Measurements from ENCODE around the gene CHCHD6. TPM values are rescaled to one million over a fixed set of nuclear protein-coding genes. Genes with fewer than 3 reads are reported as not detected.

CHCHD6 gene
- polyA plus RNA-seq, 2 donors: 7.0 to 11.9 TPM

DNA sequence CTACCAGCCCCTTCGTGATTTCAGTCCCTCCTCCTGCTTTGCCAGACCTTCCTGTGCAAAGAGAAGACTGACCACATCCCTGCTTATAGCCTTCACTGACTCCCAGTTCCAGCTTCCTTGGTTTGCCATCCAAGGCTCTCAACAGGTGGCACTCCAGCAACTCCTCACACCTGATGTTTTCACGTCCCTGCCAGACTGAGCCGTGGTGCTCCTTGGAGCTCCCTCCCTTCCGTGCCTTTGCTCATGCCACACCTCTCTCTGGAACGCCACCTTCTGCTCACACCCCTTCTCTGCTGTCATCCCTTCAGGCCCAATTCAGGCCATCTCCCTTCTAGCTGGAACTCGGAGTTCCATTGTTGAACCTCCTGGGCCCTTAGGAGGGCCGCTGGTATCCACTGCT, 12.0 kb downstream of the CHCHD6 start:
- H3K9me3 ChIP-seq (ENCODE audit: control insufficient read depth in 2 of 2, insufficient read depth in 1 of 2, low read depth in 1 of 2, low read length in 1 of 2): no peaks in the 10 kb centered on the region
- 80 to 82% methylated on average over 7 of the region's 7 CpGs for WGBS, 2 donors
- H3K4me3 ChIP-seq (ENCODE audit: low read depth in 1 of 2, low read length in 2 of 2): no peak overlapping the region
- H3K27me3 ChIP-seq (ENCODE audit: control insufficient read depth in 1 of 2, insufficient read depth in 2 of 2, low read length in 2 of 2): no peaks in the 10 kb centered on the region
- H3K27ac ChIP-seq (ENCODE audit: low read depth in 2 of 2, low read length in 1 of 2): no peak overlapping the region
- H3K36me3 ChIP-seq (ENCODE audit: control insufficient read depth in 2 of 2, insufficient read depth in 2 of 2, low read length in 1 of 2): no peaks in the 10 kb centered on the region
- no peaks in the 10 kb centered on the region for H3K4me1 ChIP-seq (ENCODE audit: control insufficient read depth in 2 of 2, insufficient read depth in 2 of 2, low read length in 1 of 2)

GRCh38 chr3:126718561-126719445, 14.8 kb downstream of the CHCHD6 start:
- Histone ChIP-seq H3K4me1 (ENCODE audit: control insufficient read depth in 2 of 2, insufficient read depth in 2 of 2, low read length in 1 of 2) (peaks cover 0 to 2% of the 10 kb centered on the region in 2 donors), H3K27me3 (ENCODE audit: control insufficient read depth in 1 of 2, insufficient read depth in 2 of 2, low read length in 2 of 2) (no peaks in the 10 kb centered on the region), H3K36me3 (ENCODE audit: control insufficient read depth in 2 of 2, insufficient read depth in 2 of 2, low read length in 1 of 2) (no peaks in the 10 kb centered on the region), H3K27ac (ENCODE audit: low read depth in 2 of 2, low read length in 1 of 2) (no peak overlapping the region), H3K9me3 (ENCODE audit: control insufficient read depth in 2 of 2, insufficient read depth in 1 of 2, low read depth in 1 of 2, low read length in 1 of 2) (no peaks in the 10 kb centered on the region), H3K4me3 (ENCODE audit: low read depth in 1 of 2, low read length in 2 of 2) (no peak overlapping the region)
- 73 to 78% methylated on average over 20 of the region's 20 CpGs for WGBS, 2 donors

DNA sequence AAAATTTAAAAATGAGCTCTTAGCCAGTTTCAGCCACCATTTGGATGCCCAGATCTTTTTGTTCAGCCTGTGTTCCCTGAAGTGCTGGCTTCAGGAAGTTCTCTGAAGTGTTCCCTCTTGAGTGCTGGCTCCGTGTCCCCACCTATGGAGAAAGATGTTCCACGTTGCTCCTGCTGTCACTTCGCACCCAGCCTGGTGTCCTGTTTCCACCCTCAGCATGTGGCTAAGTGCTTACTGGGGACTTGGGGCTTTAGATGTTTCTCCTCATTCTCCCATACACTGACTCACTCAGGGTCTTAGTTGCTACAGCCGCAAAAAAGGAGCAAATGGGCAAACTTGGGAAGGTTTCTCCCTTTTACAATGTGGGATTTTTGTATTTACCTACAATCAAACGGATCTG, 16.6 kb downstream of the CHCHD6 start:
- H3K36me3 ChIP-seq (ENCODE audit: control insufficient read depth in 2 of 2, insufficient read depth in 2 of 2, low read length in 1 of 2): no peaks in the 10 kb centered on the region
- no peaks in the 10 kb centered on the region for H3K27me3 ChIP-seq (ENCODE audit: control insufficient read depth in 1 of 2, insufficient read depth in 2 of 2, low read length in 2 of 2)
- WGBS, 2 donors: 87 to 88% methylated on average over 5 of the region's 5 CpGs
- H3K4me1 ChIP-seq (ENCODE audit: control insufficient read depth in 2 of 2, insufficient read depth in 2 of 2, low read length in 1 of 2): peaks cover 0 to 2% of the 10 kb centered on the region in 2 donors
- H3K9me3 ChIP-seq (ENCODE audit: control insufficient read depth in 2 of 2, insufficient read depth in 1 of 2, low read depth in 1 of 2, low read length in 1 of 2): no peaks in the 10 kb centered on the region
- H3K27ac ChIP-seq (ENCODE audit: low read depth in 2 of 2, low read length in 1 of 2): no peak overlapping the region
- H3K4me3 ChIP-seq (ENCODE audit: low read depth in 1 of 2, low read length in 2 of 2): no peak overlapping the region

GRCh38 chr3:126721246-126721645, 17.2 kb downstream of the CHCHD6 start:
- Histone ChIP-seq H3K36me3 (ENCODE audit: control insufficient read depth in 2 of 2, insufficient read depth in 2 of 2, low read length in 1 of 2) (no peaks in the 10 kb centered on the region), H3K27ac (ENCODE audit: low read depth in 2 of 2, low read length in 1 of 2) (no peak overlapping the region), H3K4me3 (ENCODE audit: low read depth in 1 of 2, low read length in 2 of 2) (no peak overlapping the region), H3K9me3 (ENCODE audit: control insufficient read depth in 2 of 2, insufficient read depth in 1 of 2, low read depth in 1 of 2, low read length in 1 of 2) (no peaks in the 10 kb centered on the region), H3K4me1 (ENCODE audit: control insufficient read depth in 2 of 2, insufficient read depth in 2 of 2, low read length in 1 of 2) (peaks cover 0 to 2% of the 10 kb centered on the region in 2 donors), H3K27me3 (ENCODE audit: control insufficient read depth in 1 of 2, insufficient read depth in 2 of 2, low read length in 2 of 2) (no peaks in the 10 kb centered on the region)
- 93 to 95% methylated on average over 10 of the region's 10 CpGs for WGBS, 2 donors

DNA sequence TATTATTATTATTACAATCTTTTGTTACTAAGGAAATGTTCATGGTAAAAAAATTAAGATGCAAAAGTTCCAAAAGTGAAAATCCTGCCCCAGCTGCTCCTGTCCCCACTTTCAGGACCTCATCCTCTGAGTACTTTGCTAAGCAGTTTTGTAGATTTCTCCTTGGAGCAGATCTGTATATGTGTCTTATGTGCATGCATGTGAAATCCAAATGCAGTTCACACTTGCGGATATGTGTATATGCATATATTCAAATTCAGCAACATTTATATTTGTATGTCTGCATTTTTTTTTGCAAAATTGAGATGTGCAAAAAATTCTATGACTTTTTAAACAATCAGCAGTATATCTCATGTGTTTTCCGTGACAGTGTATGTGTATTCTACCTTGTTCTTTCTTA, 19.2 kb downstream of the CHCHD6 start:
- Histone ChIP-seq H3K27ac (ENCODE audit: low read depth in 2 of 2, low read length in 1 of 2) (no peak overlapping the region), H3K9me3 (ENCODE audit: control insufficient read depth in 2 of 2, insufficient read depth in 1 of 2, low read depth in 1 of 2, low read length in 1 of 2) (no peaks in the 10 kb centered on the region), H3K27me3 (ENCODE audit: control insufficient read depth in 1 of 2, insufficient read depth in 2 of 2, low read length in 2 of 2) (no peaks in the 10 kb centered on the region), H3K4me1 (ENCODE audit: control insufficient read depth in 2 of 2, insufficient read depth in 2 of 2, low read length in 1 of 2) (peaks cover 0 to 2% of the 10 kb centered on the region in 2 donors), H3K36me3 (ENCODE audit: control insufficient read depth in 2 of 2, insufficient read depth in 2 of 2, low read length in 1 of 2) (peaks cover 0 to 8% of the 10 kb centered on the region in 2 donors), H3K4me3 (ENCODE audit: low read depth in 1 of 2, low read length in 2 of 2) (no peak overlapping the region)
- WGBS, 2 donors: 96 to 97% methylated on average over 2 of the region's 2 CpGs

DNA sequence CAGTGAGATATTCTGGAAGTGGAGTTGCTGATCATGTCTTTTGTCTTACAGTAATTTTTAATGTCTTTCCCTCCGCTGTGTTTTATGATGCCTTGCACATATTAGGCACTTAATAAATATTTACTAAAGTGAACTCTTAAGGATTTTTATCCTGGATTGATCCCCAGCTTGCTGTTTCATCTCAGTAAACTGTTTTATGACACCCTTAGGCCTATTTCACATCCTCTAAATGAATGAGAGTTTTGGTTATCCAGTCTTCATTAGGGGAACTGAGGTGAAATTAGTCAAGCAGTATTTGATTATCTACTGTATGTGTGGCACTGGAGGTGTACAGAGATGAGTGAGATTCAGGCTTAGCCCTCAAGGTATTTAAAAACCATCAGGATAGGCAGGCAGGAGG, 19.8 kb downstream of the CHCHD6 start:
- 94 to 100% methylated on average over 1 of the region's 1 CpG for WGBS, 2 donors
- Histone ChIP-seq H3K27ac (ENCODE audit: low read depth in 2 of 2, low read length in 1 of 2) (no peak overlapping the region), H3K27me3 (ENCODE audit: control insufficient read depth in 1 of 2, insufficient read depth in 2 of 2, low read length in 2 of 2) (no peaks in the 10 kb centered on the region), H3K4me3 (ENCODE audit: low read depth in 1 of 2, low read length in 2 of 2) (no peak overlapping the region), H3K36me3 (ENCODE audit: control insufficient read depth in 2 of 2, insufficient read depth in 2 of 2, low read length in 1 of 2) (peaks cover 0 to 8% of the 10 kb centered on the region in 2 donors), H3K9me3 (ENCODE audit: control insufficient read depth in 2 of 2, insufficient read depth in 1 of 2, low read depth in 1 of 2, low read length in 1 of 2) (no peaks in the 10 kb centered on the region), H3K4me1 (ENCODE audit: control insufficient read depth in 2 of 2, insufficient read depth in 2 of 2, low read length in 1 of 2) (peaks cover 0 to 2% of the 10 kb centered on the region in 2 donors)

GRCh38 chr3:126728680-126729079, 24.6 kb downstream of the CHCHD6 start:
- H3K9me3 ChIP-seq (ENCODE audit: control insufficient read depth in 2 of 2, insufficient read depth in 1 of 2, low read depth in 1 of 2, low read length in 1 of 2): no peaks in the 10 kb centered on the region
- no peaks in the 10 kb centered on the region for H3K4me1 ChIP-seq (ENCODE audit: control insufficient read depth in 2 of 2, insufficient read depth in 2 of 2, low read length in 1 of 2)
- H3K27ac ChIP-seq (ENCODE audit: low read depth in 2 of 2, low read length in 1 of 2): no peak overlapping the region
- H3K36me3 ChIP-seq (ENCODE audit: control insufficient read depth in 2 of 2, insufficient read depth in 2 of 2, low read length in 1 of 2): peaks cover 2 to 13% of the 10 kb centered on the region in 2 donors
- no peak overlapping the region for H3K4me3 ChIP-seq (ENCODE audit: low read depth in 1 of 2, low read length in 2 of 2)
- 97 to 98% methylated on average over 1 of the region's 1 CpG for WGBS, 2 donors
- no peaks in the 10 kb centered on the region for H3K27me3 ChIP-seq (ENCODE audit: control insufficient read depth in 1 of 2, insufficient read depth in 2 of 2, low read length in 2 of 2)

DNA sequence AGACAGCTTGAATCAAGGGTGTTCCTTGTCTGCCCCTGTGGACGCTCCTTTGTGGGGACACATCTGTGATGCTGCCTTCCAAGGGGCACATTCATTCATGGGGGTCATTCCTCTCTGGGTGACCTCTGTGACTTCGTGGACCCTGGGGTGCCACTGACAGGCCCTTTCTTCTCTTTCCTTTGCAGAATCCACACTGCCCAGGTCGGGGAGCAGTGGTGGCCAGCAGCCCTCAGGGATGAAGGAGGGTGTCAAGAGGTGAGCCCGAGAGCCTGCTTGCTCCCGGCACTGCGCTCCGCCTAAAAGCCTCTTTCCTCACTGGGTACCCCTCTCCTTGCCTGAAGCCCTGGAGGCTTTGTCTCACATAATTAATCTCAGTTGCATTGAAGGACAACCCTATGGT, 26.3 kb downstream of the CHCHD6 start:
- no peak overlapping the region for H3K4me3 ChIP-seq (ENCODE audit: low read depth in 1 of 2, low read length in 2 of 2)
- no peaks in the 10 kb centered on the region for H3K9me3 ChIP-seq (ENCODE audit: control insufficient read depth in 2 of 2, insufficient read depth in 1 of 2, low read depth in 1 of 2, low read length in 1 of 2)
- no peaks in the 10 kb centered on the region for H3K27me3 ChIP-seq (ENCODE audit: control insufficient read depth in 1 of 2, insufficient read depth in 2 of 2, low read length in 2 of 2)
- WGBS, 2 donors: 92 to 96% methylated on average over 7 of the region's 7 CpGs
- H3K27ac ChIP-seq (ENCODE audit: low read depth in 2 of 2, low read length in 1 of 2): no peak overlapping the region
- peaks cover 4 to 18% of the 10 kb centered on the region in 2 donors for H3K36me3 ChIP-seq (ENCODE audit: control insufficient read depth in 2 of 2, insufficient read depth in 2 of 2, low read length in 1 of 2)
- no peaks in the 10 kb centered on the region for H3K4me1 ChIP-seq (ENCODE audit: control insufficient read depth in 2 of 2, insufficient read depth in 2 of 2, low read length in 1 of 2)

- H3K4me1 ChIP-seq (ENCODE audit: control insufficient read depth in 2 of 2, insufficient read depth in 2 of 2, low read length in 1 of 2): no peaks in the 10 kb centered on the region
- no peaks in the 10 kb centered on the region for H3K9me3 ChIP-seq (ENCODE audit: control insufficient read depth in 2 of 2, insufficient read depth in 1 of 2, low read depth in 1 of 2, low read length in 1 of 2)
- H3K36me3 ChIP-seq (ENCODE audit: control insufficient read depth in 2 of 2, insufficient read depth in 2 of 2, low read length in 1 of 2): peaks cover 4 to 18% of the 10 kb centered on the region in 2 donors
- H3K27ac ChIP-seq (ENCODE audit: low read depth in 2 of 2, low read length in 1 of 2): no peak overlapping the region
- no peaks in the 10 kb centered on the region for H3K27me3 ChIP-seq (ENCODE audit: control insufficient read depth in 1 of 2, insufficient read depth in 2 of 2, low read length in 2 of 2)
- WGBS, 2 donors: 70 to 74% methylated on average over 3 of the region's 3 CpGs
- H3K4me3 ChIP-seq (ENCODE audit: low read depth in 1 of 2, low read length in 2 of 2): no peak overlapping the region
Measured at GRCh38 chr3:126731044-126731443, 27.0 kb downstream of the CHCHD6 start.
